Ishikawa (cell line): ENCODE measurements around the gene TGFBR3.

Source experiments
- CEBPB ChIP-seq: IDR thresholded peaks from 2 replicates; pipeline ENCODE4 v1.6.1; 2012
- CREB1 ChIP-seq: IDR thresholded peaks from 2 replicates; pipeline ENCODE4 v1.6.1; 2012; ENCODE audit warnings: low read depth
- EGR1 ChIP-seq: IDR thresholded peaks from 2 replicates; pipeline ENCODE4 v1.6.1; 2012
- EP300 ChIP-seq: IDR thresholded peaks from 2 replicates; pipeline ENCODE4 v1.6.1; 2012; ENCODE audit warnings: borderline replicate concordance
- FOXM1 ChIP-seq: IDR thresholded peaks from 2 replicates; pipeline ENCODE4 v1.6.1; 2012; ENCODE audit warnings: low read depth, borderline replicate concordance
- NFIC ChIP-seq: IDR thresholded peaks from 2 replicates; pipeline ENCODE4 v1.6.1; 2012
- RAD21 ChIP-seq: IDR thresholded peaks from 2 replicates; pipeline ENCODE4 v1.6.1; 2012; ENCODE audit warnings: low read depth
- TAF1 ChIP-seq: IDR thresholded peaks from 2 replicates; pipeline ENCODE4 v1.6.1; 2012; ENCODE audit warnings: low read depth, mild to moderate bottlenecking
- TCF12 ChIP-seq: IDR thresholded peaks from 2 replicates; pipeline ENCODE4 v1.6.1; 2012; ENCODE audit warnings: low read depth
- TEAD4 ChIP-seq: IDR thresholded peaks from 2 replicates; pipeline ENCODE4 v1.6.1; 2012
- YY1 ChIP-seq: IDR thresholded peaks from 2 replicates; pipeline ENCODE4 v1.6.1; 2012; ENCODE audit warnings: low read depth
- ZBTB7A ChIP-seq: IDR thresholded peaks from 2 replicates; pipeline ENCODE4 v1.6.1; 2012; ENCODE audit warnings: low read depth
- TF ChIP-seq, protein P1 (sequence below): IDR thresholded peaks from 2 replicates; pipeline ENCODE4 v1.6.1; 2012
- TF ChIP-seq, protein P2 (sequence below): IDR thresholded peaks from 2 replicates; pipeline ENCODE4 v1.6.1; 2012; ENCODE audit warnings: low read depth, mild to moderate bottlenecking
- TF ChIP-seq, protein P3 (sequence below): IDR thresholded peaks from 2 replicates; pipeline ENCODE4 v1.6.1; 2012

Gene TGFBR3

DNA sequence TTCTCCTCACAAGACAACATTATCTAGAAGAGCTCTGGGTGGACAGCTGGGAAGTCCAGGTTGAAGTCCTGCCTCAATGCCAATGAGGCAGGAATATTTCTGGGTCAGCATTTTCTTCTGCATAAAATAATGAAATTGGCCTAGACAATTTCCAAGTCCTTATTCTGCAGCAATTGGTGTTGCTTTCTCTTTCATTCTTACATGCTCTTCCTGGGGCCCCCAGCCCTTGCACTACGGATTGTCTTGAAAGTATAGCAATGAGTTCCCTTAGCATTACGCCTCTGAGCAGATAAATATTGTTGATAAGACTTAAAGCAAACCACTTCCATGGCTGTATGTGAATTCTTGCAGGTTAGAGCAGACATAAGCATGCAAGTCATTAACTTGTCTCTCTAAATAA lies 188.5 kb downstream of the TGFBR3 start:
- TF ChIP-seq ZBTB7A: no peak

DNA sequence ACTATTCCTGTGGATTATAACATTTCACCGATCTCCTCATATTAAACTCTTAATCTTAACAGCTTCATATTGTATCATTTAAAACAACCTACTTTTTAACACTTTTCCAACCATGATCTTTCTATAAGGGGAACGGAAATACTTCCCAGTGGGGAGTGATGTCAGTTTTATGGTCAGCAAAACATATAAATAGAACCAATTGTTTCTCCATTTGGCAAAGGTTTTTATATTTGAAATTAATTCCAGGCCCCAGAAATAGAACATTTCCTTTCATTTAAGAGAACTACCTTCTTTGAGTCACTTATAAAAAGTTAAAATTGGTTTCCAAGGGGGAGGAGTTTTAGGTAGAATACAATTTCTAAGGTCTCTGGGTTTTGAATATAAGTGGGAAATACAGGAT lies 189.6 kb downstream of the TGFBR3 start:
- TF ChIP-seq, protein P1, sequence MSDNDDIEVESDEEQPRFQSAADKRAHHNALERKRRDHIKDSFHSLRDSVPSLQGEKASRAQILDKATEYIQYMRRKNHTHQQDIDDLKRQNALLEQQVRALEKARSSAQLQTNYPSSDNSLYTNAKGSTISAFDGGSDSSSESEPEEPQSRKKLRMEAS: no peak
- no peak for TF ChIP-seq CREB1

DNA sequence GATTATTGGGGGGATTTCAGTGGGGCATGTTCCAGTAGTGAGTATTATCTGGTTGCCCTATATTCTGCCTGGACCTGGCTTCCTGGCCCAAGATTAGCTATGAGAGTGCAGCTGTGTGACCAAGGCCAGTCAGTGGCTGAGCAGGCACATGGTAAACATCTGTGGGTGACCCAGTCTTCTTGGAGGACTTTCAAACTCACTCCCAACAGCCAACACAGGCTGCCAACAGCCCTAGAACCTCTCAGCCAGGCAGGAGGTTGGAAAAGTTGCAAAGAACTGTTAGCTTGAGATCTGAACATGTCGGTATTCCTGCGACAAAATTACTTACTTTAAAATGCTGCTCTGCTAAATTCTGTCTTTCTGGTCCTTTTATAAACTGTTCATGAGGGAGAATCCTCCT lies 192.4 kb downstream of the TGFBR3 start:
- TF ChIP-seq TEAD4 (no peak), NFIC (no peak), CREB1 (no peak), FOXM1 (no peak), YY1 (no peak), CEBPB (no peak), EGR1 (no peak), TCF12 (no peak), ZBTB7A (no peak), EP300 (no peak), TAF1 (no peak), RAD21 (no peak)
- TF ChIP-seq, protein P2, sequence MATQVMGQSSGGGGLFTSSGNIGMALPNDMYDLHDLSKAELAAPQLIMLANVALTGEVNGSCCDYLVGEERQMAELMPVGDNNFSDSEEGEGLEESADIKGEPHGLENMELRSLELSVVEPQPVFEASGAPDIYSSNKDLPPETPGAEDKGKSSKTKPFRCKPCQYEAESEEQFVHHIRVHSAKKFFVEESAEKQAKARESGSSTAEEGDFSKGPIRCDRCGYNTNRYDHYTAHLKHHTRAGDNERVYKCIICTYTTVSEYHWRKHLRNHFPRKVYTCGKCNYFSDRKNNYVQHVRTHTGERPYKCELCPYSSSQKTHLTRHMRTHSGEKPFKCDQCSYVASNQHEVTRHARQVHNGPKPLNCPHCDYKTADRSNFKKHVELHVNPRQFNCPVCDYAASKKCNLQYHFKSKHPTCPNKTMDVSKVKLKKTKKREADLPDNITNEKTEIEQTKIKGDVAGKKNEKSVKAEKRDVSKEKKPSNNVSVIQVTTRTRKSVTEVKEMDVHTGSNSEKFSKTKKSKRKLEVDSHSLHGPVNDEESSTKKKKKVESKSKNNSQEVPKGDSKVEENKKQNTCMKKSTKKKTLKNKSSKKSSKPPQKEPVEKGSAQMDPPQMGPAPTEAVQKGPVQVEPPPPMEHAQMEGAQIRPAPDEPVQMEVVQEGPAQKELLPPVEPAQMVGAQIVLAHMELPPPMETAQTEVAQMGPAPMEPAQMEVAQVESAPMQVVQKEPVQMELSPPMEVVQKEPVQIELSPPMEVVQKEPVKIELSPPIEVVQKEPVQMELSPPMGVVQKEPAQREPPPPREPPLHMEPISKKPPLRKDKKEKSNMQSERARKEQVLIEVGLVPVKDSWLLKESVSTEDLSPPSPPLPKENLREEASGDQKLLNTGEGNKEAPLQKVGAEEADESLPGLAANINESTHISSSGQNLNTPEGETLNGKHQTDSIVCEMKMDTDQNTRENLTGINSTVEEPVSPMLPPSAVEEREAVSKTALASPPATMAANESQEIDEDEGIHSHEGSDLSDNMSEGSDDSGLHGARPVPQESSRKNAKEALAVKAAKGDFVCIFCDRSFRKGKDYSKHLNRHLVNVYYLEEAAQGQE: no peak
- TF ChIP-seq, protein P1: no peak
- TF ChIP-seq, protein P3, sequence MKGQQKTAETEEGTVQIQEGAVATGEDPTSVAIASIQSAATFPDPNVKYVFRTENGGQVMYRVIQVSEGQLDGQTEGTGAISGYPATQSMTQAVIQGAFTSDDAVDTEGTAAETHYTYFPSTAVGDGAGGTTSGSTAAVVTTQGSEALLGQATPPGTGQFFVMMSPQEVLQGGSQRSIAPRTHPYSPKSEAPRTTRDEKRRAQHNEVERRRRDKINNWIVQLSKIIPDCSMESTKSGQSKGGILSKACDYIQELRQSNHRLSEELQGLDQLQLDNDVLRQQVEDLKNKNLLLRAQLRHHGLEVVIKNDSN: no peak

DNA sequence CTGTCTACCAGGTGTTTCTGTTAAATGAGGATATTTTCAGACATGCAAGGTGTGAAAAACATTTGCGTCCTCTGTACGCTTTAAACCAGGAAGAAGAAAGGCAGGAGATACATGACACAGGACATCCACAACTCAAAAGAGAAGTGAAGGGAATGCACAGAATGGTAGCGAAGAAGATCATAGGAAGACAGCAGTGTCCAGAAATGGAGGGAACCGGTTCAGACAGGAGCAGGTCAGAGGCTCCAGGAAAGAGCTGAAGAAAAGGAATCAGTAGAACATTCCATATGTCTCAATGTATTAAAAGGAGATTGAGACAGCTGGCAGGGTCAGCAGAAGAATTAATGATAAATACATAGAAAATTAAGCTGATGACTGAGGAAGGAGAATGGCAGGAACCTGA lies 194.4 kb downstream of the TGFBR3 start:
- TF ChIP-seq FOXM1 (no peak), CREB1 (no peak), ZBTB7A (no peak), CEBPB (no peak), RAD21 (no peak), TEAD4 (no peak)
- TF ChIP-seq, protein P3: no peak
- TF ChIP-seq, protein P2: no peak

DNA sequence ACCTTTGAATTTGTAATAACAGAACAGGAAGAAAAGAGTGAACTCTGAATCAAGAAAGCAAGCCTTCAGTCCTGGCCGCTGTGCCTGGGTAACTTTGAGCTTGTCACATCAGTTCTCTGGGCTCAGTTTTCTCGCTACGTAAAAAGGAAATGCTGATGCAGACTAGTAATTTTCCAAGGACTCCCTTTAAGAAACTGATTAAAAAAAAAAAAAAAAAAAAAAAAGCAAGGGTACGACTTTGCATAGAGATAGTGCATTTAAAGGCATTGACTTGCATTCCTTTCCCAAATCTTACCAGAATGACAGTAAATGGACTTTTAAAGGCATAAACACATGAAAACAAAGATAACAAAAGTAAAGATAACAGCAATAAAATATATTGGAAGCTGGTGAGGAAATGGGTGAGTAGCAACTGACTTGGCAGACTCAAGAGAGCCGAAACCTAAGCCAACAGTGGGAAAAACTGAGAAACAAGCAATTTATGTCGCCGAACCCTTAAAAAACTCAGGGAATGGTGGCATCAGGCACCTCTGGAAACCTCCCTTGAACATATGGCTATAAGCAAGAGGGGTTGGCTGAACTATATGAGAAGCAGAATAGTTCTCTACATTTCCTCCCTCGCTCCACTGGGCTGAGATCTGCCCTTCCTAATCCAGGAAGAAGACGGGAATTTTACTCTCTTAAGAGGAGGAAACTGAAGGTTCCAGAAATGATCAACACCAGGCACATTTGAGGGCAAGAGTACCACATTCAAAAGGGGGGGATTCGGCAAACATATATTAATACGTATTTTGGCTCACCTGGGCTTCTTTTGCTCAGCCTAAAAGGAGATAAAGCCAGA lies 196.1 kb downstream of the TGFBR3 start:
- TF ChIP-seq EGR1 (no peak), EP300 (no peak), FOXM1 (no peak), RAD21 (no peak), ZBTB7A (no peak), TCF12 (no peak), TAF1 (no peak), TEAD4 (no peak), CREB1 (no peak), NFIC (no peak), YY1 (no peak), CEBPB (no peak)
- TF ChIP-seq, protein P3: no peak
- TF ChIP-seq, protein P1: no peak
- TF ChIP-seq, protein P2: no peak
